ENCODE measurements around the gene ANAPC1.
"Not testable (repeated sequence)": the region's sequence is repeated elsewhere in the genome, so short reads cannot be mapped to it uniquely, and the experiment has no call there.

GRCh38 chr2:111776296-111776695 lies 107.7 kb downstream of the ANAPC1 start:
- not testable (repeated sequence) for TF ChIP-seq EZH2 (IDR thresholded peaks at IDR 0.05; ENCODE audit: borderline replicate concordance, low read length); CTCF (IDR thresholded peaks at IDR 0.05; ENCODE audit: low read length)
